Measurements from ENCODE around the gene ZBTB7C. TPM values are rescaled to one million over a fixed set of nuclear protein-coding genes. Genes with fewer than 3 reads are reported as not detected.

ZBTB7C gene
- total RNA-seq, 1 experiment from 2014 or later = 0.33 TPM

- no peaks in the 10 kb centered on the region for H3K27me3 ChIP-seq (ENCODE audit: insufficient read depth, low read length)
- H3K14ac ChIP-seq (ENCODE audit: insufficient read depth, low read length) = no peak overlapping the region
- H3K4ac ChIP-seq (ENCODE audit: low read depth, low read length) = no peak overlapping the region
- Mint-ChIP-seq H3K27ac (no peak overlapping the region), H3K4me1 (peaks cover 53 to 54% of the 10 kb centered on the region in 2 experiments), H3K36me3 (ENCODE audit: insufficient read depth in 1 of 3, low read depth in 3 of 3) (peaks cover 0 to 8% (median 0%) of the 10 kb centered on the region in 3 experiments; a peak in 2 of 7 replicates), H3K9me3 (no peaks in the 10 kb centered on the region; a peak in 1 of 5 replicates), H3K27me3 (ENCODE audit: low read depth) (peaks cover 5% of the 10 kb centered on the region), H3K4me3 (no peak overlapping the region)
- no peak overlapping the region for H3T11ph ChIP-seq (ENCODE audit: low read length)
- H2BK12ac ChIP-seq (ENCODE audit: insufficient read length, low read depth, low read length) = no peak overlapping the region
- no peak for TF ChIP-seq CTCF (conservative IDR thresholded peaks at IDR 0.05)
- no peak overlapping the region for H3K27ac ChIP-seq (ENCODE audit: insufficient read length, low read depth, low read length)
- no peak overlapping the region for H3K4me2 ChIP-seq (ENCODE audit: insufficient read depth, insufficient read length, low read length)
- DNase-seq = no peak
- no peak overlapping the region for H3K23ac ChIP-seq (ENCODE audit: insufficient read length, low read depth, low read length)
- H2BK15ac ChIP-seq (ENCODE audit: low read depth, low read length) = no peak overlapping the region
- no peak overlapping the region for H3K18ac ChIP-seq (ENCODE audit: insufficient read length, low read depth, low read length)
- H3K4me1 ChIP-seq (ENCODE audit: insufficient read depth, low read length) = no peaks in the 10 kb centered on the region; the same call in 1 of the 2 replicates
- no peak overlapping the region for H3K9ac ChIP-seq (ENCODE audit: extremely low read depth, insufficient read length, low read length)
- no peaks in the 10 kb centered on the region for H3K79me2 ChIP-seq (ENCODE audit: insufficient read depth, low read length)
- H2AK5ac ChIP-seq (ENCODE audit: insufficient read length, low read length) = no peak overlapping the region
- no peaks in the 10 kb centered on the region for H4K20me1 ChIP-seq (ENCODE audit: control insufficient read depth, insufficient read depth, insufficient read length)
- no peak overlapping the region for H2AFZ ChIP-seq (ENCODE audit: low read length)
- no peak overlapping the region for H2BK20ac ChIP-seq (ENCODE audit: low read depth, low read length, poor library complexity, severe bottlenecking)
- no peak overlapping the region for H4K5ac ChIP-seq (ENCODE audit: insufficient read length, low read depth, low read length)
- H3K9me3 ChIP-seq (ENCODE audit: control insufficient read depth, low read depth, low read length) = no peaks in the 10 kb centered on the region
- H4K91ac ChIP-seq (ENCODE audit: insufficient read length, low read depth, low read length) = no peak overlapping the region
- WGBS (ENCODE audit: extremely low coverage, insufficient read length, low lambda C conversion rate) = no CpG with 5 or more reads among the region's 3 CpGs
- H3K23me2 ChIP-seq (ENCODE audit: insufficient read length, low read depth, low read length, poor library complexity, severe bottlenecking) = no peaks in the 10 kb centered on the region
- H2BK5ac ChIP-seq (ENCODE audit: insufficient read length, low read length) = no peak overlapping the region
- no peak overlapping the region for H3K56ac ChIP-seq (ENCODE audit: insufficient read length, low read depth, low read length)
- H4K8ac ChIP-seq (replicated peaks; ENCODE audit: insufficient read length, low read depth, low read length) = no peak overlapping the region
- H3K79me1 ChIP-seq (ENCODE audit: insufficient read depth, low read depth, low read length, poor library complexity, severe bottlenecking) = no peaks in the 10 kb centered on the region
- H2BK120ac ChIP-seq (ENCODE audit: low read depth, low read length, poor library complexity, severe bottlenecking) = no peak overlapping the region
These were observed 427.9 kb downstream of the ZBTB7C start for GRCh38 chr18:47981320-47981719.

Measured in H9 (cell line).